GM19395 (cell line): ENCODE measurements around the gene ENOX1.

Source experiments
- ATAC-seq: cut with Tn5 transposase; IDR thresholded peaks from one replicate; pipeline ENCODE4 v1.9.1; 2021; ENCODE audit warnings: mild to moderate bottlenecking, moderate library complexity; ENCODE audit not compliant: unreplicated experiment

ENOX1 gene

GRCh38 chr13:43269037-43269481 lies 517.7 kb downstream of the ENOX1 start:
- no peak for ATAC-seq

- ATAC-seq, result no peak
These were observed 518.1 kb downstream of the ENOX1 start for GRCh38 chr13:43268632-43269031.

GRCh38 chr13:43267916-43268315 lies 518.9 kb downstream of the ENOX1 start:
- no peak for ATAC-seq

GRCh38 chr13:43266936-43267615 lies 519.7 kb downstream of the ENOX1 start:
- ATAC-seq, result no peak

GRCh38 chr13:43265028-43265427 lies 521.7 kb downstream of the ENOX1 start:
- no peak for ATAC-seq

- no peak for ATAC-seq
These were observed 522.3 kb downstream of the ENOX1 start for GRCh38 chr13:43264458-43264857.

GRCh38 chr13:43263047-43263446 lies 523.7 kb downstream of the ENOX1 start:
- no peak for ATAC-seq

GRCh38 chr13:43260999-43261398 lies 525.8 kb downstream of the ENOX1 start:
- ATAC-seq, result no peak

GRCh38 chr13:43258771-43259170 lies 528.0 kb downstream of the ENOX1 start:
- no peak for ATAC-seq

GRCh38 chr13:43257765-43258164 lies 529.0 kb downstream of the ENOX1 start:
- no peak for ATAC-seq

- ATAC-seq, result no peak
These were observed 534.8 kb downstream of the ENOX1 start for GRCh38 chr13:43251961-43252360.

GRCh38 chr13:43246382-43246781 lies 540.4 kb downstream of the ENOX1 start:
- no peak for ATAC-seq

- no peak for ATAC-seq
These were observed 541.3 kb downstream of the ENOX1 start for GRCh38 chr13:43245374-43245964.

- no peak for ATAC-seq
These were observed 542.3 kb downstream of the ENOX1 start for GRCh38 chr13:43244481-43244880.

- no peak for ATAC-seq
These were observed 543.1 kb downstream of the ENOX1 start for GRCh38 chr13:43243711-43244110.

- no peak for ATAC-seq
These were observed 544.7 kb downstream of the ENOX1 start for GRCh38 chr13:43242040-43242439.

GRCh38 chr13:43240278-43240677 lies 546.5 kb downstream of the ENOX1 start:
- ATAC-seq, result peak; percentile 93

- ATAC-seq, result no peak
These were observed 547.4 kb downstream of the ENOX1 start for GRCh38 chr13:43239275-43239840.

- ATAC-seq, result no peak
These were observed 548.3 kb downstream of the ENOX1 start for GRCh38 chr13:43238341-43239083.

- ATAC-seq, result no peak
These were observed 549.2 kb downstream of the ENOX1 start for GRCh38 chr13:43237616-43238015.

- ATAC-seq, result no peak
These were observed 551.7 kb downstream of the ENOX1 start for GRCh38 chr13:43235028-43235427.

- ATAC-seq, result no peak
These were observed 553.9 kb downstream of the ENOX1 start for GRCh38 chr13:43232873-43233265.
